ENCODE results near the gene CXCL3. TPM values are rescaled to one million over a fixed set of nuclear protein-coding genes. Genes with fewer than 3 reads are reported as not detected.

Gene CXCL3
- total RNA-seq, 2 experiments from 2014 or later, result not detected

GRCh38 chr4:74044677-74045076 lies 6.2 kb upstream of the CXCL3 start:
- CTCF ChIA-PET, result no interaction called here
- peaks cover 18% of the 10 kb centered on the region for H3K27me3 Mint-ChIP-seq
- H3K9me3 Mint-ChIP-seq (ENCODE audit: low read depth), result no peaks in the 10 kb centered on the region
- H3K27ac Mint-ChIP-seq, result no peak overlapping the region
- H3K4me1 Mint-ChIP-seq, result no peaks in the 10 kb centered on the region
- no peak overlapping the region for H3K4me3 Mint-ChIP-seq
- H3K36me3 Mint-ChIP-seq, result no peaks in the 10 kb centered on the region
- ATAC-seq (no peak), DNase-seq (no peak)

DNA sequence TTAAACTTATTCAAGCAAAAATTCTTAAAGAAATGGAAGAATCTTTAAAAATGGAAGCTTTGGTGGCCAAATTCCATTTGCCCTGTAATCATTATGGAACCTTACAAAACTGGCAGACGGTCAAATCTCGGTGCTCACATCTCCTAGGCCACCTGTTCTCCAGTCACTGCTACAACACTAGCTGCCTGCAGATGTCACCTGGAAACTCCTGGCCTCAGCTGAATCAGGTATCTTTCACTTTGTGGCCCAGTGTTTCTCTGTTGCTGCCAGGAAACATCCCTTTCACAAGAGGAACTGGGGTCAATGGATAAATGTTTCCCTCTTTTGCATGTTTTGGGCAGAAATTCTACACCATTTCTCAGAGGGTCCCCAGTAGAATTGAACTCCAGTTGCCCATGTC lies 4.2 kb upstream of the CXCL3 start:
- ATAC-seq (no peak), DNase-seq (no peak)
- no peak overlapping the region for H3K27ac Mint-ChIP-seq
- no peaks in the 10 kb centered on the region for H3K9me3 Mint-ChIP-seq (ENCODE audit: low read depth)
- no peaks in the 10 kb centered on the region for H3K36me3 Mint-ChIP-seq
- CTCF ChIA-PET, result no interaction called here
- peaks cover 6% of the 10 kb centered on the region for H3K4me1 Mint-ChIP-seq
- H3K27me3 Mint-ChIP-seq, result peaks cover 33% of the 10 kb centered on the region
- no peak overlapping the region for H3K4me3 Mint-ChIP-seq

- Mint-ChIP-seq H3K36me3 (no peaks in the 10 kb centered on the region), H3K4me3 (no peak overlapping the region), H3K9me3 (ENCODE audit: low read depth) (no peaks in the 10 kb centered on the region), H3K27ac (no peak overlapping the region), H3K27me3 (peaks cover 41% of the 10 kb centered on the region), H3K4me1 (peaks cover 6% of the 10 kb centered on the region)
- CTCF ChIA-PET, result no interaction called here
- ATAC-seq (no peak), DNase-seq (no peak)
Measured at GRCh38 chr4:74041418-74041817, 2.9 kb upstream of the CXCL3 start.

GRCh38 chr4:74039315-74039763 lies 850 bp upstream of the CXCL3 start:
- DNase-seq, result no peak
- H3K4me3 Mint-ChIP-seq, result peak overlapping the region; percentile 46
- CTCF ChIA-PET, result no interaction called here
- peaks cover 6% of the 10 kb centered on the region for H3K4me1 Mint-ChIP-seq
- H3K27ac Mint-ChIP-seq, result no peak overlapping the region
- H3K9me3 Mint-ChIP-seq (ENCODE audit: low read depth), result no peaks in the 10 kb centered on the region
- H3K27me3 Mint-ChIP-seq, result peaks cover 53% of the 10 kb centered on the region
- ATAC-seq, result no peak
- H3K36me3 Mint-ChIP-seq, result no peaks in the 10 kb centered on the region

- H3K4me1 Mint-ChIP-seq, result peaks cover 6% of the 10 kb centered on the region
Measured at GRCh38 chr4:74038086-74038424, 434 bp downstream of the CXCL3 start.

DNA sequence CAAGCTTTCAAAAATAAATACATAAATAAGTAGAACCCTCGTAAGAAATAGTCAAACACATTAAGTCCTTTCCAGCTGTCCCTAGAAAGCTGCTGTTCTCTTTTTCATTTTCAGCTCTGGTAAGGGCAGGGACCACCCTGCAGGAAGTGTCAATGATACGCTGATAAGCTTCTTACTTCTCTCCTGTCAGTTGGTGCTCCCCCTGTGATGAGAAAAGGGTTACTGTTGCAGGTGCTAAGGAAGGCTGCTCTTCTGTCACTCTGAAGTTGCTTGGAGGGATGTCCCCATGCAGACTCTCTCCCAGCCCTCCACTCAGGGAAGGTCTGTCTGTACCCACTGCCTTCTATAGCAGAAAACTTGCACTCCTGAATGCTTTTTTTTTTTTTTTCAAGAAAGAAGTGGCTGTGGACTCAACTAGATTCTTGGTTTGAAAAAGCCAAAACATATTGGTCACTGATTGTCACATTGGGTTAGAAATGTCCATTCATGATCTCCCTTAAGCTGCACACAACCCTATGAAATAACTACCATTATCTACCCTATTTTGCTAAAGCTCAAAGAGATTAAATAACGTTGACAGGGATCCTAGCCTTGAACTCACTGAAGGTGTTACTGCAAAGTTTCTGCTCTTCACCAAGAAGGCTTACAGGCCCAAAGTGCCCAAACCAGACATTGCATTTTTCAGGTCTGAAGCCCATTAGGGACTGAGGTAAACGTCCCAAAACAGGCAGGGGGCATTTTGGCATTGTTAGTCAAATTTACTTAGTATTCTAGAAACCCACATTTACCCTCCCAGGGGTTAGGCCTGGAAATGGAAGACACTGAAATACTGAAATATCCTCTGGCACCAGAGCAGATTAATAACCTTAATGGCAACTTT lies 1.2 kb downstream of the CXCL3 start:
- no peaks in the 10 kb centered on the region for H3K36me3 Mint-ChIP-seq
- H3K4me3 Mint-ChIP-seq, result no peak overlapping the region
- ATAC-seq, result no peak
- no peak overlapping the region for H3K27ac Mint-ChIP-seq
- peaks cover 60% of the 10 kb centered on the region for H3K27me3 Mint-ChIP-seq
- H3K4me1 Mint-ChIP-seq, result peaks cover 6% of the 10 kb centered on the region
- DNase-seq, result no peak
- CTCF ChIA-PET, result interaction anchor here (0.7 kb wide), 1 partner anchor 1069 kb away, joined by 3 read pairs; no protein-coding TSS in a partner anchor
- no peaks in the 10 kb centered on the region for H3K9me3 Mint-ChIP-seq (ENCODE audit: low read depth)

More at GRCh38 chr4:74038086-74038424, 434 bp downstream of the CXCL3 start:
- no peak for ATAC-seq
- Mint-ChIP-seq H3K36me3 (no peaks in the 10 kb centered on the region), H3K27me3 (peaks cover 54% of the 10 kb centered on the region), H3K9me3 (ENCODE audit: low read depth) (no peaks in the 10 kb centered on the region), H3K27ac (no peak overlapping the region), H3K4me3 (peak overlapping the region; percentile 58)
- no peak for DNase-seq
- CTCF ChIA-PET, result no interaction called here

GRCh38 chr4:74033739-74034138 lies 4.8 kb downstream of the CXCL3 start:
- H3K4me3 Mint-ChIP-seq, result no peak overlapping the region
- H3K27me3 Mint-ChIP-seq, result peaks cover 33% of the 10 kb centered on the region
- ATAC-seq (no peak), DNase-seq (no peak)
- H3K9me3 Mint-ChIP-seq (ENCODE audit: low read depth), result no peaks in the 10 kb centered on the region
- CTCF ChIA-PET, result no interaction called here
- H3K4me1 Mint-ChIP-seq, result peaks cover 4% of the 10 kb centered on the region
- no peaks in the 10 kb centered on the region for H3K36me3 Mint-ChIP-seq
- no peak overlapping the region for H3K27ac Mint-ChIP-seq

- ATAC-seq, result no peak
- no peak for DNase-seq
- no peaks in the 10 kb centered on the region for H3K36me3 Mint-ChIP-seq
- H3K27me3 Mint-ChIP-seq, result peaks cover 21% of the 10 kb centered on the region
- no peaks in the 10 kb centered on the region for H3K9me3 Mint-ChIP-seq (ENCODE audit: low read depth)
- H3K27ac Mint-ChIP-seq, result no peak overlapping the region
- CTCF ChIA-PET, result no interaction called here
- no peak overlapping the region for H3K4me3 Mint-ChIP-seq
- H3K4me1 Mint-ChIP-seq, result no peaks in the 10 kb centered on the region
Measured at GRCh38 chr4:74032064-74032463, 6.4 kb downstream of the CXCL3 start.

DNA sequence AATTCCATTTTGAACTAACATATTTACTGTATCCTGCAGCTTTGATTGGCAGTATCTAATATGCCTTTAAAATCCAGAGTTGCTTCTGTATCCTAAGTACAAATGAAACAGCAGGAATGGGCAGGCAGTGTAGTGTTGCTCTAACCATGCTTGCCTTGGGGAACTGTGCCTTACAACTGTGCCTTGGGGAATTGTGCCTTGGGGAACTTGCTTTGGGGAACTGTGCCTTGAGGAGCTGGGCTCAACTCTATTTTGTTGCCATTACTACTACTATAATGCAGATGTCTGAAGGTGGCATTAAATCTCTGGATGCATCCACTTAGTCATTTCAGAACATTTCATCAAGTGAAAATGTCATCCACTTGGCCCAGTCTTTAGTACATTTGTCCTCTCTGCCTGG lies 6.9 kb downstream of the CXCL3 start:
- DNase-seq (no peak), ATAC-seq (no peak)
- Mint-ChIP-seq H3K36me3 (no peaks in the 10 kb centered on the region), H3K9me3 (ENCODE audit: low read depth) (no peaks in the 10 kb centered on the region), H3K27me3 (peaks cover 19% of the 10 kb centered on the region), H3K4me1 (no peaks in the 10 kb centered on the region), H3K4me3 (no peak overlapping the region), H3K27ac (no peak overlapping the region)
- CTCF ChIA-PET, result no interaction called here

GRCh38 chr4:74030285-74030684 lies 8.2 kb downstream of the CXCL3 start:
- Mint-ChIP-seq H3K27me3 (peaks cover 8% of the 10 kb centered on the region), H3K27ac (no peak overlapping the region), H3K36me3 (no peaks in the 10 kb centered on the region), H3K4me3 (no peak overlapping the region), H3K4me1 (no peaks in the 10 kb centered on the region), H3K9me3 (ENCODE audit: low read depth) (no peaks in the 10 kb centered on the region)
- no peak for ATAC-seq
- CTCF ChIA-PET, result no interaction called here
- DNase-seq, result no peak

- DNase-seq (no peak), ATAC-seq (no peak)
- Mint-ChIP-seq H3K27ac (no peak overlapping the region), H3K36me3 (no peaks in the 10 kb centered on the region), H3K9me3 (ENCODE audit: low read depth) (no peaks in the 10 kb centered on the region), H3K4me3 (no peak overlapping the region), H3K27me3 (peaks cover 6% of the 10 kb centered on the region), H3K4me1 (no peaks in the 10 kb centered on the region)
- CTCF ChIA-PET, result no interaction called here
Measured at GRCh38 chr4:74028504-74028903, 10.0 kb downstream of the CXCL3 start.

DNA sequence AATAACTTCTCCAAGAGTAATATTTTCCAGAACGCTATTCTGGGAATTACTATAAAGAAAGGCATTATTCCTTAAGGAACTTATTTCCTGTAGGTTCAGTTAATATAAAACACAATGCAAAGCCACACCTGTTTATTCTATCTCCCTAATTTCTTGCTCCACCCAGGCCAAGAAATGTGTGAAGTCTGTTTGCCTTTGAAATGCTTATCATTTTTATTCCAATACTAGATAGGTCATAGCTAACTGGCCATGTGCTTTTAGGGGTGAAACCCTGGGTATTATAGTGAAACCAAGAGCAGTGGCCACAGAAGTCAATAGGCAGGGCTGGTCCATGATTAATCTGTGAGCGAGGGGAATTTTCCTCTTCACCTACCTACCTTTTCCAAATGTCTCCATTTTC lies 14.8 kb downstream of the CXCL3 start:
- no peak for ATAC-seq
- peaks cover 2% of the 10 kb centered on the region for H3K4me1 Mint-ChIP-seq

DNA sequence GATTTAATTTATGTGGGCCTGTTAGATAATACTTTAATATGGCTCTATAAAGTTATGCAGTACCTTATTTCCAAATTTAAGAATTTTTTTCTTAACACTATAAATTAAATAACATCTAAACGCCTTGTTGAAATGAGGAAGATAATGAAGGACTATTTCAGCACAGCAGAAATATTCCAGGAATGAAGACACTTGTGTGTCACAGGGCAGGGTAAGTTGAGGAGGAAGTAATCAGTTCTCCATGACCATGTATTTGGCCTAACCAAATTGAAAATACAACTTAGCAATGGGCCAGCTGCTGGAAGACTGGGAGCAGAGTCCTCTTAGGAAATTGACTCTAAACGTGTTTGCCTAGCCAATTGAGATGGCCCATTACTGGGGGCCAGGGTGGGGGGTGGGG lies 16.9 kb downstream of the CXCL3 start:
- Mint-ChIP-seq H3K4me1 (peaks cover 7% of the 10 kb centered on the region), H3K27me3 (peaks cover 2% of the 10 kb centered on the region), H3K4me3 (no peak overlapping the region), H3K9me3 (ENCODE audit: low read depth) (no peaks in the 10 kb centered on the region), H3K36me3 (no peaks in the 10 kb centered on the region), H3K27ac (no peak overlapping the region)
- DNase-seq, result no peak
- no peak for ATAC-seq
- CTCF ChIA-PET, result no interaction called here

More for the DNA sequence above, 14.8 kb downstream of the CXCL3 start:
- CTCF ChIA-PET, result no interaction called here
- Mint-ChIP-seq H3K9me3 (ENCODE audit: low read depth) (no peaks in the 10 kb centered on the region), H3K27ac (no peak overlapping the region), H3K4me3 (no peak overlapping the region), H3K36me3 (no peaks in the 10 kb centered on the region), H3K27me3 (peaks cover 2% of the 10 kb centered on the region)
- DNase-seq, result no peak

- CTCF ChIA-PET, result no interaction called here
- no peaks in the 10 kb centered on the region for H3K9me3 Mint-ChIP-seq (ENCODE audit: low read depth)
Measured at GRCh38 chr4:74018771-74019170, 19.7 kb downstream of the CXCL3 start.

More at GRCh38 chr4:74018771-74019170, 19.7 kb downstream of the CXCL3 start:
- DNase-seq, result no peak
- H3K4me1 Mint-ChIP-seq, result peaks cover 23% of the 10 kb centered on the region
- H3K4me3 Mint-ChIP-seq, result no peak overlapping the region
- ATAC-seq, result no peak
- peaks cover 2% of the 10 kb centered on the region for H3K27me3 Mint-ChIP-seq
- no peak overlapping the region for H3K27ac Mint-ChIP-seq
- peaks cover 2% of the 10 kb centered on the region for H3K36me3 Mint-ChIP-seq
